Upper lobe of right lung (tissue), 1 donor: ENCODE data around the gene SPI1. TPM values are rescaled to one million over a fixed set of nuclear protein-coding genes. Genes with fewer than 3 reads are reported as not detected.

Source experiments
- ATAC-seq: fragments of 200-7000 bp; cut with Tn5 transposase; one replicate; pipeline ENCODE4 v1.9.1; 2020; ENCODE audit warnings: mild to moderate bottlenecking, moderate library complexity
- DNase-seq: peaks from one replicate; pipeline ENCODE4 v3.0.0-alpha.2; 2020
- H3K27ac ChIP-seq: fragments of 200-600 bp; one replicate; pipeline ENCODE4 v1.8.0; 2022
- H3K27me3 ChIP-seq: fragments of 200-600 bp; one replicate; pipeline ENCODE4 v1.8.0; 2022; ENCODE audit warnings: mild to moderate bottlenecking
- H3K36me3 ChIP-seq: fragments of 200-600 bp; one replicate; pipeline ENCODE4 v1.8.0; 2022
- H3K4me1 ChIP-seq: fragments of 200-600 bp; one replicate; pipeline ENCODE4 v1.8.0; 2022
- H3K4me3 ChIP-seq: fragments of 200-600 bp; one replicate; pipeline ENCODE4 v1.8.0; 2022; ENCODE audit warnings: mild to moderate bottlenecking
- H3K9me3 ChIP-seq: fragments of 200-600 bp; one replicate; pipeline ENCODE4 v1.8.0; 2022
- intact Hi-C: fragments of 100-400 bp; cut with DNase I; formaldehyde crosslinking; loops from one replicate; pipeline ENCODE4 v1.11.0; 2022
- total RNA-seq: library from RNA; stranded (reverse); fragmentation: NEBNext Ultra II Directional; extraction: Animal tissue kit (Norgen Biotek cat#: 25700); gene quantifications from one replicate; pipeline ENCODE4 v1.2.1, GENCODE V29; 2021
- TF ChIP-seq, protein P1 (sequence below): fragments of 200-600 bp; IDR thresholded peaks from one replicate; pipeline ENCODE4 v1.8.0; 2022; ENCODE audit warnings: antibody characterized with exemption
- donor health status: DM: no; HTN: yes; CAD: no; lungs with severe emphysema.

Gene SPI1
- total RNA-seq, 1 donor from 2014 or later: 168 TPM

GRCh38 chr11:47356998-47357329, 21.4 kb downstream of the SPI1 start:
- peaks cover 5% of the 10 kb centered on the region for H3K4me1 ChIP-seq
- TF ChIP-seq, protein P1, sequence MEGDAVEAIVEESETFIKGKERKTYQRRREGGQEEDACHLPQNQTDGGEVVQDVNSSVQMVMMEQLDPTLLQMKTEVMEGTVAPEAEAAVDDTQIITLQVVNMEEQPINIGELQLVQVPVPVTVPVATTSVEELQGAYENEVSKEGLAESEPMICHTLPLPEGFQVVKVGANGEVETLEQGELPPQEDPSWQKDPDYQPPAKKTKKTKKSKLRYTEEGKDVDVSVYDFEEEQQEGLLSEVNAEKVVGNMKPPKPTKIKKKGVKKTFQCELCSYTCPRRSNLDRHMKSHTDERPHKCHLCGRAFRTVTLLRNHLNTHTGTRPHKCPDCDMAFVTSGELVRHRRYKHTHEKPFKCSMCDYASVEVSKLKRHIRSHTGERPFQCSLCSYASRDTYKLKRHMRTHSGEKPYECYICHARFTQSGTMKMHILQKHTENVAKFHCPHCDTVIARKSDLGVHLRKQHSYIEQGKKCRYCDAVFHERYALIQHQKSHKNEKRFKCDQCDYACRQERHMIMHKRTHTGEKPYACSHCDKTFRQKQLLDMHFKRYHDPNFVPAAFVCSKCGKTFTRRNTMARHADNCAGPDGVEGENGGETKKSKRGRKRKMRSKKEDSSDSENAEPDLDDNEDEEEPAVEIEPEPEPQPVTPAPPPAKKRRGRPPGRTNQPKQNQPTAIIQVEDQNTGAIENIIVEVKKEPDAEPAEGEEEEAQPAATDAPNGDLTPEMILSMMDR: no peak
- H3K27ac ChIP-seq: no peak overlapping the region
- no peak for DNase-seq
- H3K27me3 ChIP-seq: no peaks in the 10 kb centered on the region
- no peaks in the 10 kb centered on the region for H3K36me3 ChIP-seq
- intact Hi-C loops: loop anchor here (10.0 kb wide), 2 partner anchors 82 to 172 kb away; partner anchors contain the start of genes MADD and PACSIN3
- H3K4me3 ChIP-seq: no peak overlapping the region
- no peaks in the 10 kb centered on the region for H3K9me3 ChIP-seq
- ATAC-seq: no peak

DNA sequence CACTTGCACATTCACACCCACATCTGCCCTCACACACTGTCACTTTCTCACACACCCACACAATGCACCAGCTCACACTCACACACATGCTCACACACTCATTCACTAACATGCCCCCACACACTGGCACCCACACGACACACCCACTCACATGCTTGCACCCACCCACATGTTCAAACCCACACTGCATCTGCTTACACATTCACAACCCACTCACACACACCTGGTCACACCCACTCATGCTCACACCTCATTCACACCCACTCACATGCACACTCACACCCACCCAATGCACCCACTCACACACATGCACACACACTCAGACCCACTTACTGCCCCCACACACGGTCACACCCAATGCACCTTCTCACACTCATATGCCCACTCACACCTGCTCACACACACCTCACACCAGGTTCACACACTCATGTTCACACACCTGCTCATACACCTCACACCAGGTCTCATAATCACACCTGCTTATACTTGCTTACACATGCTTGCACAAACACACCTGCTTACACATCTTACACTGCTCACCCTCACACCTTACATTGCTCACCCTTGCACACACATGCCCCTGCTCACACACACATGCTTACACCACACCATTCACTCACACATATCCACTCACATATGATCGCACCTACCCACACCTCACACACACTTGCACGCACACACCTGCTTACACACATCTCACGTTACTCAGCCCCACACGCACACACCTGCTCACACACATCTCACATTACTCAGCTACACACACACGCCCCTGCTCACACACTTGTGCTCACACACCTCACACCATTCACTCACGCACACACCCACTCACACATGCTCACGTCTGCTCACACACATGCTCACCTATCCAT, 22.0 kb downstream of the SPI1 start:
- H3K27me3 ChIP-seq: no peaks in the 10 kb centered on the region
- H3K9me3 ChIP-seq: no peaks in the 10 kb centered on the region
- TF ChIP-seq, protein P1: no peak
- intact Hi-C loops: loop anchor here (10.0 kb wide), 2 partner anchors 82 to 172 kb away; partner anchors contain the start of genes MADD and PACSIN3
- DNase-seq (no peak), ATAC-seq (no peak)
- no peak overlapping the region for H3K4me3 ChIP-seq
- no peaks in the 10 kb centered on the region for H3K36me3 ChIP-seq
- H3K4me1 ChIP-seq: peaks cover 3% of the 10 kb centered on the region
- no peak overlapping the region for H3K27ac ChIP-seq

DNA sequence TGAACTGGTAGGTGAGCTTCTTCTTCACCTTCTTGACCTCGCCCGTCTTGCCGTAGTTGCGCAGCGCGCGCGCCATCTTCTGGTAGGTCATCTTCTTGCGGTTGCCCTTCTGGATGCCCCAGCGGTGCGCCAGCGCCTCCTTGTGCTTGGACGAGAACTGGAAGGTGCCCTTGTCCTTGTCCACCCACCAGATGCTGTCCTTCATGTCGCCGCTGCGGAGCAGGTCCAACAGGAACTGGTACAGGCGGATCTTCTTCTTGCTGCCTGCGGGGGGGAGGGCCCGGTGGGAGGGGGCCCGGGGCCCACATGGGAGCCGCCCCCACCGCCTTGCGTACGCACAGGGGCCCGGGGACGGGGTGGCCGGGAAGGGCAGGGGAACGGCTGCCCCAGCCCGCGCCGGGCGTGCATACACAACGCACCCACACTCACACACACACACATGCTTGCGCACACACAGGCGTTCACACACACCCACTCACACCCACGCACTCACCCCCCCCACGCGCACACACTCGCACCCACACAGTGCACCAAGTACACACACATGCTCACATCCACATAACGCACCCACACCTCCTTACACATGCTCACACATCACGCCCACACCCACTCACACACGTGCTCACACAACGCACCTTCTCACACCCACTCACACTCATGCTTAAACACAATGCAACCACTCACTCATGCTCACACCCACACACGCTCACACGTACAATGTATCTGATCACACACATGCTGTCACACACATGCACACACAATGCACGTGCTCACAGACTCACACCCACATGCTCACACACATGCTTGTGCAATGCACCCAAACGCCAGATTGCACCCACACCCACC, 22.8 kb downstream of the SPI1 start:
- intact Hi-C loops: loop anchor here (10.0 kb wide), 2 partner anchors 81 to 171 kb away; partner anchors contain the start of genes MADD and PACSIN3
- TF ChIP-seq, protein P1: peak; percentile 81
- Histone ChIP-seq H3K4me1 (no peaks in the 10 kb centered on the region), H3K4me3 (peak overlapping the region; percentile 46), H3K9me3 (no peaks in the 10 kb centered on the region), H3K27ac (no peak overlapping the region), H3K36me3 (no peaks in the 10 kb centered on the region), H3K27me3 (no peaks in the 10 kb centered on the region)
- ATAC-seq: peak; percentile 89
- peak; percentile 97 for DNase-seq

GRCh38 chr11:47354913-47355282, 23.4 kb downstream of the SPI1 start:
- peak; percentile 42 for ATAC-seq

More at GRCh38 chr11:47354913-47355282, 23.4 kb downstream of the SPI1 start:
- H3K27ac ChIP-seq: no peak overlapping the region
- H3K4me3 ChIP-seq: peak overlapping the region; percentile 46
- intact Hi-C loops: loop anchor here (10.0 kb wide), 2 partner anchors 80 to 170 kb away; partner anchors contain the start of genes MADD and PACSIN3
- TF ChIP-seq, protein P1: no peak
- H3K4me1 ChIP-seq: no peaks in the 10 kb centered on the region
- H3K9me3 ChIP-seq: no peaks in the 10 kb centered on the region
- no peaks in the 10 kb centered on the region for H3K27me3 ChIP-seq
- no peak for DNase-seq
- no peaks in the 10 kb centered on the region for H3K36me3 ChIP-seq
